ENCODE results near the gene MACROD2.

DNA sequence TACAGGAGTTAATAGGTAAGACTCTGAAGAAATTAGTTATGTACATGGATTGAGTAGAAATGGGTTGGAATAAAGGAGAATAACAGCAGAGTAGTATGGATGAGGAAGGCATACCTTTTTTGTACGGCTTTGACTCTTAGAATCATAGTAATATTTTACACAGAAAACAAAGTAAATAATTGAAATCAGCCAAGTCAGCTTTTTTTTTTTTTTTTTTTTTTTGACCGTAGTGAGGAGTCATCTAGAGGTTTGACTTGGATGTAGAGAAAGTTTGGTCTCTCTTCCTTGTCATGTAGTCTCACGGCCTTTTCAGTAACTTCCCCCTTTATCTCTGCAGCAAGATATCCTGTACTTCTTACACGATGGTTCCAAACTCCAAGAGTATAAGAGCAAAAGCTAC is 183.2 kb downstream of the MACROD2 start:
- TF ChIP-seq, protein P1, sequence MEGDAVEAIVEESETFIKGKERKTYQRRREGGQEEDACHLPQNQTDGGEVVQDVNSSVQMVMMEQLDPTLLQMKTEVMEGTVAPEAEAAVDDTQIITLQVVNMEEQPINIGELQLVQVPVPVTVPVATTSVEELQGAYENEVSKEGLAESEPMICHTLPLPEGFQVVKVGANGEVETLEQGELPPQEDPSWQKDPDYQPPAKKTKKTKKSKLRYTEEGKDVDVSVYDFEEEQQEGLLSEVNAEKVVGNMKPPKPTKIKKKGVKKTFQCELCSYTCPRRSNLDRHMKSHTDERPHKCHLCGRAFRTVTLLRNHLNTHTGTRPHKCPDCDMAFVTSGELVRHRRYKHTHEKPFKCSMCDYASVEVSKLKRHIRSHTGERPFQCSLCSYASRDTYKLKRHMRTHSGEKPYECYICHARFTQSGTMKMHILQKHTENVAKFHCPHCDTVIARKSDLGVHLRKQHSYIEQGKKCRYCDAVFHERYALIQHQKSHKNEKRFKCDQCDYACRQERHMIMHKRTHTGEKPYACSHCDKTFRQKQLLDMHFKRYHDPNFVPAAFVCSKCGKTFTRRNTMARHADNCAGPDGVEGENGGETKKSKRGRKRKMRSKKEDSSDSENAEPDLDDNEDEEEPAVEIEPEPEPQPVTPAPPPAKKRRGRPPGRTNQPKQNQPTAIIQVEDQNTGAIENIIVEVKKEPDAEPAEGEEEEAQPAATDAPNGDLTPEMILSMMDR (IDR thresholded peaks at IDR 0.05): no peak
- TF ChIP-seq POLR2A (IDR thresholded peaks at IDR 0.05) (no peak), POLR2AphosphoS5 (IDR thresholded peaks at IDR 0.05) (no peak)
